Neural progenitor cell (in vitro differentiated cells): Measurements from ENCODE around the gene MED17.

Source experiments
- CTCF ChIP-seq: fragments of 200-600 bp; sonication (generic); IDR thresholded peaks from 2 replicates; pipeline ENCODE4 v1.5.1; 2017; ENCODE audit warnings: antibody characterized with exemption, mild to moderate bottlenecking
- EZH2 ChIP-seq: fragments of 200-600 bp; sonication (generic); IDR thresholded peaks from 2 replicates; pipeline ENCODE4 v1.6.1; 2017; ENCODE audit warnings: antibody characterized with exemption, mild to moderate bottlenecking, moderate library complexity
- EZH2phosphoT487 ChIP-seq: fragments of 200-600 bp; sonication (generic); IDR thresholded peaks from 2 replicates; pipeline ENCODE4 v1.6.1; 2017; ENCODE audit warnings: antibody characterized with exemption

GRCh38 chr11:93737904-93738612, 46.0 kb upstream of the MED17 start:
- TF ChIP-seq CTCF: no peak
- TF ChIP-seq EZH2phosphoT487: no peak
- TF ChIP-seq EZH2: no peak
